Esophagus muscularis mucosa (tissue), 4 donors: Measurements from ENCODE around the gene SYT6. TPM values are rescaled to one million over a fixed set of nuclear protein-coding genes. Genes with fewer than 3 reads are reported as not detected.

ENCODE experiments used
- DNase-seq: peaks from one replicate; pipeline ENCODE4 v3.0.0-alpha.2; 2017; ENCODE audit errors: extremely low spot score
- H3K27ac ChIP-seq, 4 donors: fragments of 200-600 bp; sonication (generic); replicated peaks in 1 of 4; 1 replicate in 3 of 4; 2 replicates in 1 of 4; pipeline ENCODE4 v1.5.1; 2016 to 2019; ENCODE audit warnings: mild to moderate bottlenecking in 1 of 4
- H3K27me3 ChIP-seq, 4 donors: fragments of 200-600 bp; sonication (generic); one replicate each; pipeline versions ENCODE4 v1.5.1 to v1.6.0; 2016 to 2019
- H3K36me3 ChIP-seq, 4 donors: fragments of 200-600 bp; sonication (generic); one replicate each; pipeline ENCODE4 v1.5.1; 2016 to 2019
- H3K4me1 ChIP-seq, 4 donors: fragments of 200-600 bp; sonication (generic); one replicate each; pipeline ENCODE4 v1.5.1; 2016 to 2019
- H3K4me3 ChIP-seq, 4 donors: fragments of 200-600 bp; sonication (generic); 1 replicate in 2 of 4; 2 replicates in 2 of 4; pipeline ENCODE4 v1.5.1; 2016 to 2019; ENCODE audit warnings: mild to moderate bottlenecking in 4 of 4, moderate library complexity in 1 of 4
- H3K9me3 ChIP-seq, 4 donors: fragments of 200-600 bp; sonication (generic); 1 replicate in 3 of 4; 2 replicates in 1 of 4; pipeline ENCODE4 v1.5.1; 2016 to 2019
- CTCF ChIP-seq, 3 experiments: fragments of 200-600 bp in 2 of 3; fragments of 450-650 bp in 1 of 3; sonication (generic) in 2 of 3; IDR thresholded peaks; one replicate each; pipeline ENCODE4 v1.5.1; 2017 to 2019; ENCODE audit warnings: antibody characterized with exemption in 3 of 3, mild to moderate bottlenecking in 2 of 3, moderate library complexity in 1 of 3
- EP300 ChIP-seq: sonication (generic); formaldehyde crosslinking; IDR thresholded peaks from one replicate; pipeline ENCODE4 v1.6.1; 2017; ENCODE audit warnings: antibody characterized with exemption
- POLR2A ChIP-seq: fragments of 450-650 bp; IDR thresholded peaks from one replicate; pipeline ENCODE4 v1.6.1; 2017; ENCODE audit warnings: antibody characterized with exemption, moderate library complexity, mild to moderate bottlenecking, low read depth
- POLR2AphosphoS5 ChIP-seq, 2 donors: sonication (generic); formaldehyde crosslinking; IDR thresholded peaks; one replicate each; pipeline ENCODE4 v1.6.1; 2017; ENCODE audit warnings: antibody characterized with exemption in 2 of 2
- WGBS: methylation state at CpG from one replicate; pipeline ENCODE4 v1.1.5; 2018; 5-methylcytosine and 5-hydroxymethylcytosine counted together
- intact Hi-C: fragments of 100-400 bp; cut with DNase I; formaldehyde crosslinking; loops from one replicate; pipeline ENCODE4 v1.15.1; 2023
- total RNA-seq, 4 donors: library from RNA; depleted of rRNA; stranded (reverse); fragments of >200 nt; gene quantifications; one replicate each; pipeline versions ENCODE4 v1.1.0 to v1.2.1, GENCODE V29; 2016

The SYT6 gene
- total RNA-seq, 4 donors from 2014 or later: 0.06 to 0.83 TPM; not detected in 2

- DNase-seq: no peak
- TF ChIP-seq EP300: no peak
- no peak for TF ChIP-seq POLR2AphosphoS5 (IDR thresholded peaks at IDR 0.05)
- TF ChIP-seq CTCF (IDR thresholded peaks at IDR 0.05): no peak
- TF ChIP-seq POLR2A: no peak
- no peak overlapping the region for H3K27ac ChIP-seq
- no peaks in the 10 kb centered on the region for H3K27me3 ChIP-seq
- H3K9me3 ChIP-seq: no peaks in the 10 kb centered on the region
- WGBS: 91% methylated on average over 2 of the region's 2 CpGs
- no peak overlapping the region for H3K4me3 ChIP-seq
- H3K4me1 ChIP-seq: no peaks in the 10 kb centered on the region
- no peaks in the 10 kb centered on the region for H3K36me3 ChIP-seq
- intact Hi-C loops: no loop called here
Measured at GRCh38 chr1:114109981-114110380, 43.7 kb downstream of the SYT6 start.

- Histone ChIP-seq H3K9me3 (no peaks in the 10 kb centered on the region), H3K27me3 (no peaks in the 10 kb centered on the region), H3K27ac (no peak overlapping the region), H3K36me3 (no peaks in the 10 kb centered on the region), H3K4me1 (no peaks in the 10 kb centered on the region), H3K4me3 (no peak overlapping the region)
- no peak for DNase-seq
- WGBS: 74% methylated on average over 4 of the region's 4 CpGs
- TF ChIP-seq EP300 (no peak), POLR2A (no peak), POLR2AphosphoS5 (IDR thresholded peaks at IDR 0.05) (no peak), CTCF (IDR thresholded peaks at IDR 0.05) (no peak)
- intact Hi-C loops: no loop called here
Measured at GRCh38 chr1:114108751-114109255, 44.9 kb downstream of the SYT6 start.

- no peak overlapping the region for H3K27ac ChIP-seq
- H3K4me3 ChIP-seq: no peak overlapping the region
- H3K36me3 ChIP-seq: no peaks in the 10 kb centered on the region
- no peaks in the 10 kb centered on the region for H3K4me1 ChIP-seq
- H3K27me3 ChIP-seq: no peaks in the 10 kb centered on the region
- intact Hi-C loops: no loop called here
- H3K9me3 ChIP-seq: no peaks in the 10 kb centered on the region
- DNase-seq: no peak
- TF ChIP-seq POLR2AphosphoS5 (IDR thresholded peaks at IDR 0.05): no peak
- TF ChIP-seq POLR2A: no peak
- no peak for TF ChIP-seq CTCF (IDR thresholded peaks at IDR 0.05)
- TF ChIP-seq EP300: no peak
- WGBS: 94% methylated on average over 6 of the region's 7 CpGs
Measured at GRCh38 chr1:114107474-114108435, 45.9 kb downstream of the SYT6 start.

- Histone ChIP-seq H3K27me3 (no peaks in the 10 kb centered on the region), H3K4me1 (no peaks in the 10 kb centered on the region), H3K4me3 (no peak overlapping the region), H3K27ac (no peak overlapping the region), H3K9me3 (no peaks in the 10 kb centered on the region), H3K36me3 (no peaks in the 10 kb centered on the region)
- intact Hi-C loops: no loop called here
- no peak for TF ChIP-seq CTCF (IDR thresholded peaks at IDR 0.05)
- no peak for TF ChIP-seq POLR2AphosphoS5 (IDR thresholded peaks at IDR 0.05)
- no peak for TF ChIP-seq POLR2A
- no peak for TF ChIP-seq EP300
- 74% methylated on average over 14 of the region's 14 CpGs for WGBS
- DNase-seq: no peak
Measured at GRCh38 chr1:114105421-114105979, 48.2 kb downstream of the SYT6 start.
